Measurements from ENCODE around the gene STXBP5L. TPM values are rescaled to one million over a fixed set of nuclear protein-coding genes. Genes with fewer than 3 reads are reported as not detected.
"Not testable (repeated sequence)": the region's sequence is repeated elsewhere in the genome, so short reads cannot be mapped to it uniquely, and the experiment has no call there.

The STXBP5L gene
- total and polyA plus RNA-seq, 2 donors from 2014 or later, result not detected

- intact Hi-C loops (cut with DNase I), result no loop called here
- no peak overlapping the region for H3K9ac ChIP-seq (ENCODE audit: low read length in 3 of 3)
- TF ChIP-seq CTCF (IDR thresholded peaks at IDR 0.05; ENCODE audit: borderline replicate concordance, extremely low read depth, insufficient read depth), result no peak
- FAIRE-seq (no peak), DNase-seq (no peak)
- peaks cover 0 to 11% (median 2%) of the 10 kb centered on the region in 3 donors for H3K9me3 ChIP-seq (ENCODE audit: control insufficient read depth in 2 of 3, insufficient read depth in 1 of 3, low read length in 3 of 3)
- no peaks in the 10 kb centered on the region for H3K4me1 ChIP-seq (ENCODE audit: control insufficient read depth in 2 of 3, insufficient read depth in 2 of 3, low read depth in 1 of 3, low read length in 3 of 3)
- no peak overlapping the region for H3K27ac ChIP-seq (ENCODE audit: low read depth in 2 of 2, low read length in 2 of 2)
- H3K36me3 ChIP-seq (ENCODE audit: control insufficient read depth in 2 of 3, insufficient read depth in 3 of 3, low read length in 3 of 3), result no peaks in the 10 kb centered on the region
- no peaks in the 10 kb centered on the region for H3K27me3 ChIP-seq (ENCODE audit: control insufficient read depth, insufficient read depth, low read length)
- H3K4me3 ChIP-seq (ENCODE audit: low read length in 3 of 3), result no peak overlapping the region
These were observed 294.6 kb downstream of the STXBP5L start for GRCh38 chr3:121202573-121202972.

GRCh38 chr3:121223116-121223515 lies 315.1 kb downstream of the STXBP5L start:
- no peak for DNase-seq
- intact Hi-C loops (cut with DNase I), result no loop called here
- Histone ChIP-seq H3K27ac (ENCODE audit: low read depth in 2 of 2, low read length in 2 of 2) (no peak overlapping the region), H3K4me1 (ENCODE audit: control insufficient read depth in 2 of 3, insufficient read depth in 2 of 3, low read depth in 1 of 3, low read length in 3 of 3) (no peaks in the 10 kb centered on the region), H3K9ac (ENCODE audit: low read length in 3 of 3) (no peak overlapping the region), H3K36me3 (ENCODE audit: control insufficient read depth in 2 of 3, insufficient read depth in 3 of 3, low read length in 3 of 3) (no peaks in the 10 kb centered on the region), H3K9me3 (ENCODE audit: control insufficient read depth in 2 of 3, insufficient read depth in 1 of 3, low read length in 3 of 3) (no peaks in the 10 kb centered on the region), H3K27me3 (ENCODE audit: control insufficient read depth, insufficient read depth, low read length) (no peaks in the 10 kb centered on the region), H3K4me3 (ENCODE audit: low read length in 3 of 3) (no peak overlapping the region)
- no peak for FAIRE-seq
- no peak for TF ChIP-seq CTCF (IDR thresholded peaks at IDR 0.05; ENCODE audit: borderline replicate concordance, extremely low read depth, insufficient read depth)

- H3K27me3 ChIP-seq (ENCODE audit: control insufficient read depth, insufficient read depth, low read length), result no peaks in the 10 kb centered on the region
- FAIRE-seq (no peak), DNase-seq (no peak)
- no peak overlapping the region for H3K9ac ChIP-seq (ENCODE audit: low read length in 3 of 3)
- TF ChIP-seq CTCF (IDR thresholded peaks at IDR 0.05; ENCODE audit: borderline replicate concordance, extremely low read depth, insufficient read depth), result no peak
- no peak overlapping the region for H3K27ac ChIP-seq (ENCODE audit: low read depth in 2 of 2, low read length in 2 of 2)
- H3K9me3 ChIP-seq (ENCODE audit: control insufficient read depth in 2 of 3, insufficient read depth in 1 of 3, low read length in 3 of 3), result no peaks in the 10 kb centered on the region
- no peaks in the 10 kb centered on the region for H3K4me1 ChIP-seq (ENCODE audit: control insufficient read depth in 2 of 3, insufficient read depth in 2 of 3, low read depth in 1 of 3, low read length in 3 of 3)
- H3K36me3 ChIP-seq (ENCODE audit: control insufficient read depth in 2 of 3, insufficient read depth in 3 of 3, low read length in 3 of 3), result no peaks in the 10 kb centered on the region
- intact Hi-C loops (cut with DNase I), result no loop called here
- no peak overlapping the region for H3K4me3 ChIP-seq (ENCODE audit: low read length in 3 of 3)
These were observed 321.0 kb downstream of the STXBP5L start for GRCh38 chr3:121228971-121229370.

GRCh38 chr3:121230194-121230593 lies 322.2 kb downstream of the STXBP5L start:
- H3K4me1 ChIP-seq (ENCODE audit: control insufficient read depth in 2 of 3, insufficient read depth in 2 of 3, low read depth in 1 of 3, low read length in 3 of 3); FAIRE-seq; H3K27me3 ChIP-seq (ENCODE audit: control insufficient read depth, insufficient read depth, low read length); H3K27ac ChIP-seq (ENCODE audit: low read depth in 2 of 2, low read length in 2 of 2); H3K36me3 ChIP-seq (ENCODE audit: control insufficient read depth in 2 of 3, insufficient read depth in 3 of 3, low read length in 3 of 3); DNase-seq; H3K9ac ChIP-seq (ENCODE audit: low read length in 3 of 3); intact Hi-C loops (cut with DNase I); H3K4me3 ChIP-seq (ENCODE audit: low read length in 3 of 3); H3K9me3 ChIP-seq (ENCODE audit: control insufficient read depth in 2 of 3, insufficient read depth in 1 of 3, low read length in 3 of 3): not testable (repeated sequence)
